Measurements from ENCODE around the gene OR2AE1. TPM values are rescaled to one million over a fixed set of nuclear protein-coding genes. Genes with fewer than 3 reads are reported as not detected.

The OR2AE1 gene
- total and polyA plus RNA-seq, 2 experiments from 2014 or later: not detected

DNA sequence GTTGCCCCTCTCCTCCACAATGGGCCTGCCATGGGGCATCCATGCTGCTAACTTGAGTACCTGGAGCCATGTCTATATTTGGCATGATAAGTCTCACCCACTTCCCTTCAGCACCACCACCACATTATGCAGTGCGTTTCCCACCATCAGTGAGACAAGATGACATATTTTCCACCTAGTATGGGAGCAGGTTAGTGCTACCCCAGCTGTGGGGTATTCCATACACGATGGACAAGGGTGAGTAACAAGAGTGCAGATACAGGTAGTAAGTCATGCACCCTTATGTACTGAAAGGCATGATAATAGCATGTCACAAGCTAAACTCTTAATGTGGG lies 21.2 kb upstream of the OR2AE1 start:
- no peaks in the 10 kb centered on the region for H3K27me3 ChIP-seq
- H3K4me3 ChIP-seq: no peak overlapping the region
- no peak for DNase-seq (ENCODE audit: low spot score)
- H3K9me3 ChIP-seq (ENCODE audit: low read depth): no peaks in the 10 kb centered on the region
- H2AFZ ChIP-seq: no peak overlapping the region
- H3K36me3 ChIP-seq (replicated peaks; ENCODE audit: insufficient read depth, low read depth): no peaks in the 10 kb centered on the region
- H3K4me1 ChIP-seq (ENCODE audit: insufficient read depth): peaks cover 3% of the 10 kb centered on the region
- no peak overlapping the region for H3K27ac ChIP-seq
- H4K20me1 ChIP-seq (ENCODE audit: insufficient read depth, poor library complexity, severe bottlenecking): no peaks in the 10 kb centered on the region
- TF ChIP-seq EZH2 (IDR thresholded peaks at IDR 0.05; ENCODE audit: borderline replicate concordance) (no peak), EZH2phosphoT487 (IDR thresholded peaks at IDR 0.05; ENCODE audit: low read depth, severe bottlenecking, unreplicated experiment) (no peak)
- TF ChIP-seq, protein P1, sequence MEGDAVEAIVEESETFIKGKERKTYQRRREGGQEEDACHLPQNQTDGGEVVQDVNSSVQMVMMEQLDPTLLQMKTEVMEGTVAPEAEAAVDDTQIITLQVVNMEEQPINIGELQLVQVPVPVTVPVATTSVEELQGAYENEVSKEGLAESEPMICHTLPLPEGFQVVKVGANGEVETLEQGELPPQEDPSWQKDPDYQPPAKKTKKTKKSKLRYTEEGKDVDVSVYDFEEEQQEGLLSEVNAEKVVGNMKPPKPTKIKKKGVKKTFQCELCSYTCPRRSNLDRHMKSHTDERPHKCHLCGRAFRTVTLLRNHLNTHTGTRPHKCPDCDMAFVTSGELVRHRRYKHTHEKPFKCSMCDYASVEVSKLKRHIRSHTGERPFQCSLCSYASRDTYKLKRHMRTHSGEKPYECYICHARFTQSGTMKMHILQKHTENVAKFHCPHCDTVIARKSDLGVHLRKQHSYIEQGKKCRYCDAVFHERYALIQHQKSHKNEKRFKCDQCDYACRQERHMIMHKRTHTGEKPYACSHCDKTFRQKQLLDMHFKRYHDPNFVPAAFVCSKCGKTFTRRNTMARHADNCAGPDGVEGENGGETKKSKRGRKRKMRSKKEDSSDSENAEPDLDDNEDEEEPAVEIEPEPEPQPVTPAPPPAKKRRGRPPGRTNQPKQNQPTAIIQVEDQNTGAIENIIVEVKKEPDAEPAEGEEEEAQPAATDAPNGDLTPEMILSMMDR (IDR thresholded peaks at IDR 0.05; ENCODE audit: poor library complexity): no peak
- no peak overlapping the region for H3K4me2 ChIP-seq
- 88% methylated on average over 2 of the region's 2 CpGs for WGBS (ENCODE audit: low lambda C conversion rate, missing lambda C conversion rate)
- H3K9me2 ChIP-seq (replicated peaks; ENCODE audit: insufficient read depth): no peaks in the 10 kb centered on the region
- H3K79me2 ChIP-seq: no peaks in the 10 kb centered on the region

DNA sequence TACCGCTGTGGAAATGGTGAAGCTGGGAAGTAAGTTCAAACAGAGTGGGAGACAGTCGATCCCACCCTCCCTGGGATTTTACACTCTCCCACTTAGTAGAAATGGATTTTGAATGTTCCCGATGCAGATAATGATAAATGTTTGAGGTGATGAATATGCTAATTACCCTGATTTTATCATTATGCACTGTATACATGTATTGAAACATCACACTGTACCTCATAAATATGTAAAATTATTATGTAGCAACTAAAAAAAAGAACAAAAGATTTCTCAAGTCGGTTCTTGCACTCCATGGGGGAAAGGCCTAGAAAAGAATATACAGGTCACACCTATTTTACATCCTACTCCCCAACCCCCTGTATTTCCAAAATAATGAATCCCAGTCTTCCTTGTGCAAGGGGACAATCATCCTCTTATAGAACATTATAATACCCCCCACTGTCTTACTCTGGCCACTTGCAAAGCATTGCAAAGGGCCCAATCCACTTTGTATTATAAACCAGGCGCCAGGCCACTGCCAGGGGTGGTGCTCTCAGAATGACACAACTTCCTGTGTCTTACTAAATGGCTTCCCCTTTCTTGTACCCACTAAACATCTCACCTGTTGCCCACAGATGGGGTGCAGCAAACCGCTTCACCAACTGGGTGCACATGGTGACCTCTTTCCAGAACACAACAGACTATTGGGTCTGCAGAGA lies 20.6 kb upstream of the OR2AE1 start:
- no peaks in the 10 kb centered on the region for H3K79me2 ChIP-seq
- no peaks in the 10 kb centered on the region for H4K20me1 ChIP-seq (ENCODE audit: insufficient read depth, poor library complexity, severe bottlenecking)
- H3K4me2 ChIP-seq: no peak overlapping the region
- H3K4me1 ChIP-seq (ENCODE audit: insufficient read depth): peaks cover 3% of the 10 kb centered on the region
- WGBS (ENCODE audit: low lambda C conversion rate, missing lambda C conversion rate): 94% methylated on average over 6 of the region's 6 CpGs
- H3K27ac ChIP-seq: no peak overlapping the region
- H3K9me3 ChIP-seq (ENCODE audit: low read depth): no peaks in the 10 kb centered on the region
- DNase-seq (ENCODE audit: low spot score): no peak
- no peak overlapping the region for H2AFZ ChIP-seq
- no peaks in the 10 kb centered on the region for H3K9me2 ChIP-seq (replicated peaks; ENCODE audit: insufficient read depth)
- no peaks in the 10 kb centered on the region for H3K27me3 ChIP-seq
- H3K4me3 ChIP-seq: no peak overlapping the region
- TF ChIP-seq EZH2phosphoT487 (IDR thresholded peaks at IDR 0.05; ENCODE audit: low read depth, severe bottlenecking, unreplicated experiment): no peak
- TF ChIP-seq, protein P1 (IDR thresholded peaks at IDR 0.05; ENCODE audit: poor library complexity): no peak
- no peak for TF ChIP-seq EZH2 (IDR thresholded peaks at IDR 0.05; ENCODE audit: borderline replicate concordance)
- H3K36me3 ChIP-seq (replicated peaks; ENCODE audit: insufficient read depth, low read depth): no peaks in the 10 kb centered on the region

DNA sequence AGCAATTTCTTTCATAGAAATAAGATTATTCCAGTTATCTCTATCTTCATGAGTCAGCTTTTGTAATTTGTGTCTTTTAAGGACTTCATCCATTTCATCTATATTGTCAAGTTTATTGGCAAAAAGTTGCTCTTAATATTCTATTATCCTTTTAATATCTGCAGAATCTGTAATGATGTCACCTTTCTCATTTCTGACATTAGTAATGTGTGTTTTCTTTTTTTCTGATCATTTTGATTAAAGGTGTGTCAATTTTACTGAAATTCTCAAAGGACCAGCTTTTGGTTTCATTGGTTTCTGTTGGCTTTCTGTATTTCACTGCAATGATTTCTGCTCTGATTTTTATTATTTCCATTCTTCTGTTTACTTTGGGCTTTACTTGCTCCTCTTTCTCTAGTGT lies 17.9 kb upstream of the OR2AE1 start:
- Histone ChIP-seq H4K20me1 (ENCODE audit: insufficient read depth, poor library complexity, severe bottlenecking) (no peaks in the 10 kb centered on the region), H3K4me1 (ENCODE audit: insufficient read depth) (peaks cover 3% of the 10 kb centered on the region), H3K9me3 (ENCODE audit: low read depth) (no peaks in the 10 kb centered on the region), H3K36me3 (replicated peaks; ENCODE audit: insufficient read depth, low read depth) (no peaks in the 10 kb centered on the region), H3K79me2 (no peaks in the 10 kb centered on the region), H2AFZ (no peak overlapping the region), H3K9me2 (replicated peaks; ENCODE audit: insufficient read depth) (no peaks in the 10 kb centered on the region), H3K27ac (no peak overlapping the region), H3K27me3 (no peaks in the 10 kb centered on the region), H3K4me3 (no peak overlapping the region), H3K4me2 (no peak overlapping the region)
- DNase-seq (ENCODE audit: low spot score): no peak
- TF ChIP-seq, protein P1 (IDR thresholded peaks at IDR 0.05; ENCODE audit: poor library complexity): no peak
- no peak for TF ChIP-seq EZH2 (IDR thresholded peaks at IDR 0.05; ENCODE audit: borderline replicate concordance)
- no peak for TF ChIP-seq EZH2phosphoT487 (IDR thresholded peaks at IDR 0.05; ENCODE audit: low read depth, severe bottlenecking, unreplicated experiment)
